ENCODE data around the gene HOXC5. TPM values are rescaled to one million over a fixed set of nuclear protein-coding genes. Genes with fewer than 3 reads are reported as not detected.

Gene HOXC5
- total RNA-seq, 1 experiment from 2014 or later, result 1.1 TPM

GRCh38 chr12:54019924-54020590, 12.8 kb upstream of the HOXC5 start:
- intact Hi-C loops (cut with micrococcal nuclease), result no loop called here
- no peaks in the 10 kb centered on the region for H3K36me3 ChIP-seq (ENCODE audit: control insufficient read depth in 1 of 2, insufficient read depth in 2 of 2, low read length in 2 of 2)
- H3K27ac ChIP-seq (ENCODE audit: low read depth, low read length), result no peak overlapping the region
- H3K9ac ChIP-seq (ENCODE audit: low read length), result no peak overlapping the region
- no TSS peak for BruUV-seq (replicated peaks)
- peaks cover 24 to 38% of the 10 kb centered on the region in 2 experiments for H3K4me1 ChIP-seq (ENCODE audit: control insufficient read depth in 1 of 2, insufficient read depth in 2 of 2, low read length in 2 of 2)
- DNase-seq (ENCODE audit: low read depth, low spot score) (no peak), ATAC-seq (no peak)
- H4K20me1 ChIP-seq (ENCODE audit: insufficient read depth), result no peaks in the 10 kb centered on the region
- CTCF ChIA-PET, result interaction anchor here (5.3 kb wide), 1 partner anchor 12 kb away, joined by 38 read pairs; the partner anchor contains the start of gene HOXC5
- no peaks in the 10 kb centered on the region for H3K79me2 ChIP-seq (ENCODE audit: insufficient read depth, low read length)
- no peak overlapping the region for H2AFZ ChIP-seq (ENCODE audit: low read depth, low read length, poor library complexity, severe bottlenecking)
- no peaks in the 10 kb centered on the region for H3K9me3 ChIP-seq (ENCODE audit: control insufficient read depth in 1 of 2, insufficient read depth in 1 of 2, low read depth in 1 of 2, low read length in 2 of 2)
- POLR2A ChIA-PET, result no interaction called here
- RAD21 ChIA-PET (ENCODE audit: low non-redundant PET in 1 of 2, low total read pairs in 2 of 2, uncharacterized antibody in 2 of 2, unreplicated experiment in 2 of 2), result no interaction called here
- no peaks in the 10 kb centered on the region for H3K27me3 ChIP-seq (ENCODE audit: insufficient read depth, low read length)
- no peak overlapping the region for H3K4me2 ChIP-seq (ENCODE audit: low read length)
- no peaks in the 10 kb centered on the region for H3K9me2 ChIP-seq (ENCODE audit: insufficient read depth)
- no peak overlapping the region for H3K4me3 ChIP-seq (replicated peaks in 1 of 2; ENCODE audit: low read depth in 1 of 2, low read length in 2 of 2)
- no peak for TF ChIP-seq POLR2A (IDR thresholded peaks at IDR 0.05; ENCODE audit: borderline replicate concordance, extremely low read depth, insufficient read depth, insufficient read length)
- TF ChIP-seq EZH2 (IDR thresholded peaks at IDR 0.05), result no peak
- no peak for TF ChIP-seq ZBTB33 (IDR thresholded peaks at IDR 0.05; ENCODE audit: extremely low read depth, insufficient replicate concordance, low read length)
- TF ChIP-seq POLR2AphosphoS5 (IDR thresholded peaks at IDR 0.05; ENCODE audit: low read depth, low read length), result no peak
- no peak for TF ChIP-seq TCF7L2 (IDR thresholded peaks at IDR 0.05; ENCODE audit: borderline replicate concordance, extremely low read depth, insufficient read depth, insufficient read length)
- TF ChIP-seq EGR1 (IDR thresholded peaks at IDR 0.05; ENCODE audit: low read depth), result no peak
- TF ChIP-seq CBX3 (IDR thresholded peaks at IDR 0.05; ENCODE audit: low read depth), result no peak
- no peak for TF ChIP-seq JUND (IDR thresholded peaks at IDR 0.05)
- TF ChIP-seq MAX (IDR thresholded peaks at IDR 0.05), result no peak
- TF ChIP-seq ZFX (IDR thresholded peaks at IDR 0.05), result no peak
- no peak for TF ChIP-seq SP1 (IDR thresholded peaks at IDR 0.05; ENCODE audit: low read depth)
- no peak for TF ChIP-seq REST (IDR thresholded peaks at IDR 0.05; ENCODE audit: low read depth)
- TF ChIP-seq CTCF (IDR thresholded peaks at IDR 0.05 in 2 of 3, conservative IDR thresholded peaks at IDR 0.05 in 1 of 3; ENCODE audit: borderline replicate concordance in 1 of 3, insufficient read depth in 1 of 3, low read depth in 2 of 3, low read length in 2 of 3), result no peak

Measured in HCT116 (cell line).